Measurements from ENCODE around the gene MLST8. TPM values are rescaled to one million over a fixed set of nuclear protein-coding genes. Genes with fewer than 3 reads are reported as not detected.

Gene MLST8
- total and polyA plus RNA-seq, 2 donors (not counting 1 experiment from before 2014, with no cell fraction given), result 36.1 to 112 TPM

GRCh38 chr16:2165861-2166260 lies 39.4 kb upstream of the MLST8 start:
- intact Hi-C loops (cut with micrococcal nuclease), result no loop called here
- Histone ChIP-seq H3K27me3 (replicated peaks in 1 of 4; ENCODE audit: control extremely low read depth in 1 of 4, control insufficient read depth in 3 of 4, insufficient read depth in 4 of 4, low read length in 3 of 4) (no peaks in the 10 kb centered on the region), H3K79me2 (ENCODE audit: control insufficient read depth, insufficient read depth, low read length) (peaks cover 66% of the 10 kb centered on the region), H3K36me3 (replicated peaks in 1 of 2; ENCODE audit: control extremely low read depth in 1 of 2, control insufficient read depth in 1 of 2, extremely low read depth in 1 of 2, insufficient read depth in 2 of 2, low read length in 1 of 2) (peaks cover 0 to 26% of the 10 kb centered on the region in 2 experiments), H3K9me3 (ENCODE audit: control extremely low read depth in 1 of 3, control insufficient read depth in 2 of 3, insufficient read depth in 1 of 3, low read length in 2 of 3) (peaks cover 0 to 14% (median 0%) of the 10 kb centered on the region in 3 donors), H2AFZ (ENCODE audit: insufficient read depth, low read depth, low read length, poor library complexity, severe bottlenecking) (no peak overlapping the region), H3K4me3 (ENCODE audit: control extremely low read depth in 1 of 5, extremely low read depth in 1 of 5, insufficient read depth in 1 of 5, low read depth in 2 of 5, low read length in 4 of 5) (no peak overlapping the region), H3K4me2 (replicated peaks; ENCODE audit: low read depth, low read length, poor library complexity, severe bottlenecking) (no peak overlapping the region), H3K4me1 (ENCODE audit: control insufficient read depth in 2 of 2, insufficient read depth in 2 of 2, low read length in 2 of 2) (peaks cover 0 to 4% of the 10 kb centered on the region in 2 donors), H3K27ac (ENCODE audit: low read length in 2 of 2) (no peak overlapping the region), H3K9ac (ENCODE audit: low read length) (no peak overlapping the region), H4K20me1 (ENCODE audit: control insufficient read depth, insufficient read depth, low read length, poor library complexity, severe bottlenecking) (peaks cover 41% of the 10 kb centered on the region)
- no peaks in the 10 kb centered on the region for H3K27me3 Mint-ChIP-seq
- H3K9me3 Mint-ChIP-seq (ENCODE audit: insufficient read depth), result no peaks in the 10 kb centered on the region
- peaks cover 2% of the 10 kb centered on the region for H3K4me1 Mint-ChIP-seq
- no peak overlapping the region for H3K27ac Mint-ChIP-seq
- CTCF ChIA-PET, result no interaction called here
- no peak for DNase-seq
- TF ChIP-seq EZH2 (IDR thresholded peaks at IDR 0.05; ENCODE audit: borderline replicate concordance, insufficient read depth, low read depth, low read length, poor library complexity, severe bottlenecking), result no peak
- TF ChIP-seq CTCF (IDR thresholded peaks at IDR 0.05), result no peak
- POLR2A ChIA-PET, result no interaction called here
- WGBS (ENCODE audit: insufficient coverage), result 98% methylated on average over 12 of the region's 12 CpGs
- H3K4me3 Mint-ChIP-seq, result no peak overlapping the region
- no peak for ATAC-seq (ENCODE audit: low read depth)

GRCh38 chr16:2166263-2167067 lies 38.8 kb upstream of the MLST8 start:
- Histone ChIP-seq H4K20me1 (ENCODE audit: control insufficient read depth, insufficient read depth, low read length, poor library complexity, severe bottlenecking) (peaks cover 36% of the 10 kb centered on the region), H3K4me1 (ENCODE audit: control insufficient read depth in 2 of 2, insufficient read depth in 2 of 2, low read length in 2 of 2) (peaks cover 0 to 3% of the 10 kb centered on the region in 2 donors), H3K27ac (ENCODE audit: low read length in 2 of 2) (no peak overlapping the region), H3K4me2 (replicated peaks; ENCODE audit: low read depth, low read length, poor library complexity, severe bottlenecking) (no peak overlapping the region), H3K36me3 (replicated peaks in 1 of 2; ENCODE audit: control extremely low read depth in 1 of 2, control insufficient read depth in 1 of 2, extremely low read depth in 1 of 2, insufficient read depth in 2 of 2, low read length in 1 of 2) (peaks cover 0 to 26% of the 10 kb centered on the region in 2 experiments), H2AFZ (ENCODE audit: insufficient read depth, low read depth, low read length, poor library complexity, severe bottlenecking) (no peak overlapping the region), H3K9me3 (ENCODE audit: control extremely low read depth in 1 of 3, control insufficient read depth in 2 of 3, insufficient read depth in 1 of 3, low read length in 2 of 3) (peaks cover 0 to 14% (median 0%) of the 10 kb centered on the region in 3 donors), H3K79me2 (ENCODE audit: control insufficient read depth, insufficient read depth, low read length) (peaks cover 60% of the 10 kb centered on the region), H3K4me3 (ENCODE audit: control extremely low read depth in 1 of 5, extremely low read depth in 1 of 5, insufficient read depth in 1 of 5, low read depth in 2 of 5, low read length in 4 of 5) (no peak overlapping the region), H3K27me3 (replicated peaks in 1 of 4; ENCODE audit: control extremely low read depth in 1 of 4, control insufficient read depth in 3 of 4, insufficient read depth in 4 of 4, low read length in 3 of 4) (no peaks in the 10 kb centered on the region), H3K9ac (ENCODE audit: low read length) (no peak overlapping the region)
- Mint-ChIP-seq H3K4me3 (no peak overlapping the region), H3K4me1 (no peaks in the 10 kb centered on the region), H3K27ac (no peak overlapping the region), H3K27me3 (no peaks in the 10 kb centered on the region), H3K9me3 (ENCODE audit: insufficient read depth) (no peaks in the 10 kb centered on the region)
- no peak for TF ChIP-seq EZH2 (IDR thresholded peaks at IDR 0.05; ENCODE audit: borderline replicate concordance, insufficient read depth, low read depth, low read length, poor library complexity, severe bottlenecking)
- TF ChIP-seq CTCF (IDR thresholded peaks at IDR 0.05), result no peak
- no peak for DNase-seq
- ATAC-seq (ENCODE audit: low read depth), result no peak
- POLR2A ChIA-PET, result no interaction called here
- 99% methylated on average over 16 of the region's 17 CpGs for WGBS (ENCODE audit: insufficient coverage)
- intact Hi-C loops (cut with micrococcal nuclease), result no loop called here
- CTCF ChIA-PET, result no interaction called here

Measured in B cell (primary cell).